K562 (cell line): ENCODE results near the gene WASF2. TPM values are rescaled to one million over a fixed set of nuclear protein-coding genes. Genes with fewer than 3 reads are reported as not detected.

Source experiments
- ATAC-seq: fragments of 200-7000 bp; cut with Tn5 transposase; 3 replicates; pipeline ENCODE4 v1.9.1; 2020; ENCODE audit warnings: moderate library complexity
- BruUV-seq: library from RNA; stranded (reverse); fragments of 400-500 nt; replicated peaks from 2 replicates; lab custom pipeline; 2021; lab: Mats Ljungman, UMichigan
- CTCF ChIA-PET: fragments of 300-600 bp; formaldehyde crosslinking; extraction: SDS; loops from one replicate; lab custom pipeline; 2021; ENCODE audit warnings: low intra/inter-chr PET ratio; lab: Yijun Ruan, JAX
- POLR2A ChIA-PET: fragments of 300-600, 350-650 bp; sonication (Branson Sonifier 250); formaldehyde crosslinking; extraction: SDS; loops from one replicate; lab custom pipeline; 2021; ENCODE audit warnings: antibody characterized with exemption, inconsistent platforms; lab: Yijun Ruan, JAX
- DNase-seq, 4 experiments: peaks; one replicate each; pipeline versions ENCODE4 v3.0.0 to v3.0.0-alpha.2; 2011 to 2018; ENCODE audit warnings: low spot score in 3 of 4, mixed read lengths in 3 of 4; ENCODE audit errors: extremely low read depth in 1 of 4
- FAIRE-seq: peaks from 2 replicates; lab custom pipeline; 2011; peaks lifted over from hg19 to GRCh38; lab: Jason Lieb, UNC
- H2AFZ ChIP-seq: 2 replicates; pipeline ENCODE4 v1.6.0; 2011; ENCODE audit warnings: low read depth, low read length, control low read depth, inconsistent platforms
- H3K27ac ChIP-seq: fragments of 200-600 bp; 3 replicates; pipeline ENCODE4 v1.8.0; 2011; ENCODE audit warnings: low read depth, mild to moderate bottlenecking, control low read depth, inconsistent platforms, low read length, moderate library complexity, mixed read lengths; ENCODE audit errors: extremely low read depth
- H3K27me3 ChIP-seq, 2 experiments: fragments of 300-600 bp in 1 of 2; 2 replicates in 1 of 2; 3 replicates in 1 of 2; pipeline versions ENCODE4 v1.6.0 to v1.8.0; 2011; ENCODE audit warnings: inconsistent platforms in 2 of 2, low read length in 2 of 2, mild to moderate bottlenecking in 1 of 2, mixed read lengths in 1 of 2, moderate library complexity in 1 of 2; ENCODE audit not compliant: control insufficient read depth in 2 of 2, insufficient read depth in 2 of 2
- H3K36me3 ChIP-seq: fragments of 300-600 bp; 3 replicates; pipeline ENCODE4 v1.8.0; 2011; ENCODE audit warnings: mild to moderate bottlenecking, low read length, inconsistent platforms; ENCODE audit not compliant: control insufficient read depth, insufficient read depth
- H3K4me1 ChIP-seq, 2 experiments: fragments of 200-600 bp in 1 of 2; replicated peaks in 1 of 2; 2 replicates in 1 of 2; 3 replicates in 1 of 2; pipeline versions ENCODE4 v1.5.1 to v1.8.0; 2011; ENCODE audit warnings: inconsistent platforms in 2 of 2, low read length in 2 of 2, mild to moderate bottlenecking in 1 of 2, mixed read lengths in 1 of 2, moderate library complexity in 1 of 2; ENCODE audit not compliant: control insufficient read depth in 2 of 2, insufficient read depth in 2 of 2
- H3K4me2 ChIP-seq: 2 replicates; pipeline ENCODE4 v1.6.1; 2011; ENCODE audit warnings: low read length, control low read depth, inconsistent platforms, mixed read lengths; ENCODE audit not compliant: insufficient read depth
- H3K4me3 ChIP-seq: fragments of 200-600 bp; sonication (generic), shearing (Covaris generic); 2 replicates; pipeline ENCODE4 v1.5.1; 2016; ENCODE audit warnings: control low read depth, inconsistent platforms
- H3K79me2 ChIP-seq: fragments of 200-600 bp; 3 replicates; pipeline ENCODE4 v1.8.0; 2011; ENCODE audit warnings: low read length, inconsistent platforms; ENCODE audit not compliant: control insufficient read depth, insufficient read depth
- H3K9ac ChIP-seq, 2 experiments: 2 replicates each; pipeline versions ENCODE4 v1.6.0 to v1.6.1; 2011; ENCODE audit warnings: low read depth in 2 of 2, low read length in 2 of 2, control low read depth in 1 of 2, inconsistent platforms in 1 of 2, mild to moderate bottlenecking in 1 of 2, mixed read lengths in 1 of 2; ENCODE audit not compliant: insufficient read depth in 1 of 2
- H3K9me1 ChIP-seq: one replicate; pipeline ENCODE4 v1.6.0; 2011; ENCODE audit warnings: inconsistent platforms, mild to moderate bottlenecking, low read length, moderate library complexity; ENCODE audit not compliant: control insufficient read depth, insufficient read depth
- H3K9me3 ChIP-seq: replicated peaks from 2 replicates; pipeline ENCODE4 v1.5.1; 2011; ENCODE audit warnings: low read depth, low read length, inconsistent platforms; ENCODE audit not compliant: control insufficient read depth, insufficient read depth
- H4K20me1 ChIP-seq: replicated peaks from 2 replicates; pipeline ENCODE4 v1.6.1; 2011; ENCODE audit warnings: low read length, inconsistent platforms, mixed read lengths; ENCODE audit not compliant: control insufficient read depth, insufficient read depth
- CAMTA2 ChIP-seq: fragments of 250-450 bp; sonication (Bioruptor Pico); conservative IDR thresholded peaks from 2 replicates; pipeline ENCODE4 v1.5.1; 2022
- CHD2 ChIP-seq: IDR thresholded peaks from 2 replicates; pipeline ENCODE4 v1.6.1; 2011; ENCODE audit warnings: low read depth, low read length
- EGR1 ChIP-seq: fragments of 450-650 bp; conservative IDR thresholded peaks from 2 replicates; pipeline ENCODE4 v1.6.1; 2017; ENCODE audit warnings: mild to moderate bottlenecking
- HDAC2 ChIP-seq: fragments of 450-650 bp; IDR thresholded peaks from 2 replicates; pipeline ENCODE4 v1.6.1; 2016; ENCODE audit warnings: mild to moderate bottlenecking
- ILK ChIP-seq: fragments of 450-650 bp; IDR thresholded peaks from 2 replicates; pipeline ENCODE4 v1.6.1; 2016; ENCODE audit warnings: missing genetic modification characterization, low read depth, mild to moderate bottlenecking, missing compliant biosample characterization, moderate library complexity, borderline replicate concordance
- MEIS2 ChIP-seq: fragments of 450-650 bp; IDR thresholded peaks from 2 replicates; pipeline ENCODE4 v1.6.1; 2014; ENCODE audit warnings: mild to moderate bottlenecking; ENCODE audit not compliant: partially characterized antibody
- PHB ChIP-seq: fragments of 250-450 bp; sonication (Bioruptor Pico); IDR thresholded peaks from 2 replicates; pipeline ENCODE4 v1.5.0; 2021
- SMAD2 ChIP-seq: fragments of 150-350 bp; IDR thresholded peaks from 2 replicates; pipeline ENCODE4 v1.6.1; 2014; ENCODE audit warnings: low read depth, mild to moderate bottlenecking, low read length
- WHSC1 ChIP-seq: IDR thresholded peaks from one replicate; pipeline ENCODE4 v1.6.1; 2012; ENCODE audit warnings: low read length, control low read depth, inconsistent platforms
- ZC3H4 ChIP-seq: sonication (generic); formaldehyde crosslinking; IDR thresholded peaks from 2 replicates; pipeline ENCODE4 v1.9.0; 2021; ENCODE audit warnings: missing genetic modification reagents, borderline replicate concordance
- ZNF212 ChIP-seq: fragments of 450-650 bp; formaldehyde crosslinking; IDR thresholded peaks from 2 replicates; pipeline ENCODE4 v1.4.0; 2020; ENCODE audit warnings: mild to moderate bottlenecking
- ZNF224 ChIP-seq: sonication (generic); formaldehyde crosslinking; IDR thresholded peaks from 2 replicates; pipeline ENCODE4 v1.8.0; 2022; ENCODE audit warnings: mild to moderate bottlenecking, missing genetic modification reagents
- ZNF324 ChIP-seq: fragments of 250-450 bp; sonication (Bioruptor Pico); IDR thresholded peaks from 2 replicates; pipeline ENCODE4 v1.4.0; 2020; ENCODE audit warnings: mild to moderate bottlenecking
- ZNF431 ChIP-seq: sonication (generic); formaldehyde crosslinking; IDR thresholded peaks from 2 replicates; pipeline ENCODE4 v1.8.0; 2022; ENCODE audit warnings: mild to moderate bottlenecking, missing genetic modification reagents
- ZNF780A ChIP-seq: fragments of 250-450 bp; sonication (Bioruptor Pico); IDR thresholded peaks from 2 replicates; pipeline ENCODE4 v1.5.0; 2021; ENCODE audit warnings: mild to moderate bottlenecking
- ZZZ3 ChIP-seq: fragments of 450-650 bp; IDR thresholded peaks from 2 replicates; pipeline ENCODE4 v1.6.1; 2016; ENCODE audit warnings: antibody characterized with exemption, mild to moderate bottlenecking, moderate library complexity
- WGBS: fragments of 100-300 bp; shearing (Covaris generic); methylation state at CpG from one replicate; pipeline ENCODE4 v1.1.6; 2016; ENCODE audit warnings: low coverage, mixed read lengths; ENCODE audit not compliant: insufficient coverage; ENCODE audit errors: missing lambda C conversion rate; 5-methylcytosine and 5-hydroxymethylcytosine counted together
- in situ Hi-C: fragments of 300-500 bp; cut with MboI; formaldehyde crosslinking; loops from 4 replicates; pipeline ENCODE4 v1.15.0; 2018; ENCODE audit warnings: inconsistent platforms, mixed read lengths
- intact Hi-C: fragments of 100-400 bp; cut with micrococcal nuclease; formaldehyde crosslinking; loops from 2 replicates; pipeline ENCODE4 v1.14.2; 2022
- polyA plus RNA-seq, 8 experiments: library from polyadenylated mRNA; depleted of rRNA in 4 of 8; stranded (reverse) in 5 of 8; unstranded in 3 of 8; fragments of >200 nt; fragmentation: Nextera tagmentation in 2 of 8; fragmentation: Illumina TruSeq in 1 of 8; extraction: Ambion mirVana in 2 of 8; extraction: Trizol in 1 of 8; gene quantifications; 2 replicates each; pipeline versions ENCODE4 v1.2.1 to v1.2.3, GENCODE V29; 2011 to 2014; ENCODE audit warnings: inconsistent platforms in 1 of 8, missing spikeins in 1 of 8
- total RNA-seq, 7 experiments: library from RNA; depleted of rRNA in 6 of 7; stranded (reverse); fragments of >200 nt in 6 of 7; fragmentation: Illumina TruSeq in 2 of 7; extraction: Trizol in 2 of 7; gene quantifications; 2 replicates each; pipeline versions ENCODE4 v1.2.1 to v1.2.3, GENCODE V29; 2011 to 2021; ENCODE audit warnings: low replicate concordance in 1 of 7
- TF ChIP-seq, protein P1 (sequence below): sonication (generic); formaldehyde crosslinking; IDR thresholded peaks from 2 replicates; pipeline ENCODE4 v1.8.0; 2023; ENCODE audit warnings: mild to moderate bottlenecking, missing genetic modification reagents
- TF ChIP-seq, protein P2 (sequence below): fragments of 250-450 bp; sonication (Bioruptor Pico); IDR thresholded peaks from 2 replicates; pipeline ENCODE4 v1.8.0; 2021; ENCODE audit warnings: moderate library complexity, mild to moderate bottlenecking, inconsistent platforms

Gene WASF2
- total and polyA plus RNA-seq, 9 of the 15 experiments (the other 6 are each of a cell fraction or from before 2014, with no cell fraction given): 8.2 to 163 (median 31.2) TPM

- H3K9ac ChIP-seq: peak overlapping the region in 1 of 2 experiments; percentile 87; a peak in 2 of 4 replicates
- intact Hi-C loops: loop anchor here (10.0 kb wide), 1 partner anchor 166 kb away; no protein-coding TSS in a partner anchor
- H3K27me3 ChIP-seq: no peaks in the 10 kb centered on the region
- H3K9me3 ChIP-seq: no peaks in the 10 kb centered on the region
- in situ Hi-C loops: no loop called here
- peaks cover 10% of the 10 kb centered on the region; the same call in 1 of the 2 replicates for H4K20me1 ChIP-seq
- 40% methylated on average over 53 of the region's 71 CpGs for WGBS
- H3K4me3 ChIP-seq: peak overlapping the region; percentile 30
- no TSS peak for BruUV-seq
- peak overlapping the region; percentile 86 for H2AFZ ChIP-seq
- FAIRE-seq (peak; percentile 23), DNase-seq (peak; percentile 50 to 87 (median 74)), ATAC-seq (peak; percentile 40)
- no peaks in the 10 kb centered on the region for H3K79me2 ChIP-seq
- CTCF ChIA-PET: no interaction called here
- peaks cover 12% of the 10 kb centered on the region; the same call in 2 of the 3 replicates for H3K36me3 ChIP-seq
- H3K4me1 ChIP-seq: peaks cover 18 to 64% of the 10 kb centered on the region in 2 experiments
- H3K4me2 ChIP-seq: peak overlapping the region; percentile 68
- H3K27ac ChIP-seq: no peak overlapping the region
- POLR2A ChIA-PET: interaction anchor here (0.6 to 0.9 kb wide), 3 partner anchors 10 to 75 kb away, joined by 3 to 5 read pairs (median 3); no protein-coding TSS in a partner anchor
- no peaks in the 10 kb centered on the region for H3K9me1 ChIP-seq
- no peak for TF ChIP-seq WHSC1
- TF ChIP-seq ZC3H4: 0 out of 2 replicates have a peak, but pooled peaks have one; percentile 52
- no peak for TF ChIP-seq ZNF224 (CRISPR knock-in tag)
- no peak for TF ChIP-seq MEIS2
- TF ChIP-seq CAMTA2 (CRISPR knock-in tag): no peak
- no peak for TF ChIP-seq HDAC2
- no peak for TF ChIP-seq ZNF780A (CRISPR knock-in tag)
- TF ChIP-seq, protein P1, sequence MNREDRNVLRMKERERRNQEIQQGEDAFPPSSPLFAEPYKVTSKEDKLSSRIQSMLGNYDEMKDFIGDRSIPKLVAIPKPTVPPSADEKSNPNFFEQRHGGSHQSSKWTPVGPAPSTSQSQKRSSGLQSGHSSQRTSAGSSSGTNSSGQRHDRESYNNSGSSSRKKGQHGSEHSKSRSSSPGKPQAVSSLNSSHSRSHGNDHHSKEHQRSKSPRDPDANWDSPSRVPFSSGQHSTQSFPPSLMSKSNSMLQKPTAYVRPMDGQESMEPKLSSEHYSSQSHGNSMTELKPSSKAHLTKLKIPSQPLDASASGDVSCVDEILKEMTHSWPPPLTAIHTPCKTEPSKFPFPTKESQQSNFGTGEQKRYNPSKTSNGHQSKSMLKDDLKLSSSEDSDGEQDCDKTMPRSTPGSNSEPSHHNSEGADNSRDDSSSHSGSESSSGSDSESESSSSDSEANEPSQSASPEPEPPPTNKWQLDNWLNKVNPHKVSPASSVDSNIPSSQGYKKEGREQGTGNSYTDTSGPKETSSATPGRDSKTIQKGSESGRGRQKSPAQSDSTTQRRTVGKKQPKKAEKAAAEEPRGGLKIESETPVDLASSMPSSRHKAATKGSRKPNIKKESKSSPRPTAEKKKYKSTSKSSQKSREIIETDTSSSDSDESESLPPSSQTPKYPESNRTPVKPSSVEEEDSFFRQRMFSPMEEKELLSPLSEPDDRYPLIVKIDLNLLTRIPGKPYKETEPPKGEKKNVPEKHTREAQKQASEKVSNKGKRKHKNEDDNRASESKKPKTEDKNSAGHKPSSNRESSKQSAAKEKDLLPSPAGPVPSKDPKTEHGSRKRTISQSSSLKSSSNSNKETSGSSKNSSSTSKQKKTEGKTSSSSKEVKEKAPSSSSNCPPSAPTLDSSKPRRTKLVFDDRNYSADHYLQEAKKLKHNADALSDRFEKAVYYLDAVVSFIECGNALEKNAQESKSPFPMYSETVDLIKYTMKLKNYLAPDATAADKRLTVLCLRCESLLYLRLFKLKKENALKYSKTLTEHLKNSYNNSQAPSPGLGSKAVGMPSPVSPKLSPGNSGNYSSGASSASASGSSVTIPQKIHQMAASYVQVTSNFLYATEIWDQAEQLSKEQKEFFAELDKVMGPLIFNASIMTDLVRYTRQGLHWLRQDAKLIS (CRISPR knock-in tag): no peak
- TF ChIP-seq CHD2: peak; percentile 41
- TF ChIP-seq ILK (tag): no peak
- TF ChIP-seq PHB: no peak
- TF ChIP-seq EGR1: peak; percentile 38; the same call in 1 of the 2 replicates
- no peak for TF ChIP-seq ZNF431 (CRISPR knock-in tag)
- no peak for TF ChIP-seq ZZZ3
- TF ChIP-seq, protein P2, sequence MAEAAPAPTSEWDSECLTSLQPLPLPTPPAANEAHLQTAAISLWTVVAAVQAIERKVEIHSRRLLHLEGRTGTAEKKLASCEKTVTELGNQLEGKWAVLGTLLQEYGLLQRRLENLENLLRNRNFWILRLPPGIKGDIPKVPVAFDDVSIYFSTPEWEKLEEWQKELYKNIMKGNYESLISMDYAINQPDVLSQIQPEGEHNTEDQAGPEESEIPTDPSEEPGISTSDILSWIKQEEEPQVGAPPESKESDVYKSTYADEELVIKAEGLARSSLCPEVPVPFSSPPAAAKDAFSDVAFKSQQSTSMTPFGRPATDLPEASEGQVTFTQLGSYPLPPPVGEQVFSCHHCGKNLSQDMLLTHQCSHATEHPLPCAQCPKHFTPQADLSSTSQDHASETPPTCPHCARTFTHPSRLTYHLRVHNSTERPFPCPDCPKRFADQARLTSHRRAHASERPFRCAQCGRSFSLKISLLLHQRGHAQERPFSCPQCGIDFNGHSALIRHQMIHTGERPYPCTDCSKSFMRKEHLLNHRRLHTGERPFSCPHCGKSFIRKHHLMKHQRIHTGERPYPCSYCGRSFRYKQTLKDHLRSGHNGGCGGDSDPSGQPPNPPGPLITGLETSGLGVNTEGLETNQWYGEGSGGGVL (CRISPR knock-in tag): no peak
- no peak for TF ChIP-seq ZNF324 (CRISPR knock-in tag)
- no peak for TF ChIP-seq ZNF212 (CRISPR knock-in tag)
- TF ChIP-seq SMAD2: no peak
Observed at GRCh38 chr1:27360159-27361043, 129.6 kb downstream of the WASF2 start.
